GM12878 (cell line): ENCODE measurements around the gene HCFC2. TPM values are rescaled to one million over a fixed set of nuclear protein-coding genes. Genes with fewer than 3 reads are reported as not detected.
A peak's percentile ranks its signal among the peaks of the same experiment; 100 is the strongest.

Source experiments
- ATAC-seq: fragments of 200-7000 bp; cut with Tn5 transposase; 3 replicates; pipeline ENCODE4 v1.9.1; 2020; ENCODE audit warnings: mild to moderate bottlenecking, moderate library complexity
- BruUV-seq: library from RNA; stranded (reverse); fragments of 400-500 nt; replicated peaks from 2 replicates; lab custom pipeline; 2021; lab: Mats Ljungman, UMichigan
- CTCF ChIA-PET: fragments of 300-600 bp; sonication (Branson Sonifier 250); formaldehyde crosslinking; extraction: SDS; loops from one replicate; lab custom pipeline; 2021; ENCODE audit warnings: inconsistent platforms; lab: Yijun Ruan, JAX
- POLR2A ChIA-PET: fragments of 350-600 bp; formaldehyde crosslinking; extraction: SDS; loops from one replicate; lab custom pipeline; 2021; ENCODE audit warnings: inconsistent platforms; lab: Charles Lee
- RAD21 ChIA-PET: fragments of 300-600 bp; sonication (Branson Sonifier 250); formaldehyde crosslinking; loops from one replicate; lab custom pipeline; 2023; ENCODE audit warnings: antibody characterized with exemption; ENCODE audit not compliant: unreplicated experiment; lab: Charles Lee
- SMC1A ChIA-PET: fragments of 300-600 bp; sonication (Branson Sonifier 250); formaldehyde crosslinking; loops from one replicate; lab custom pipeline; 2023; ENCODE audit not compliant: unreplicated experiment, uncharacterized antibody; lab: Charles Lee
- DNase-seq: peaks from one replicate; pipeline ENCODE4 v3.0.0-alpha.2; 2011; ENCODE audit warnings: low read depth, low spot score
- FAIRE-seq: peaks from 3 replicates; lab custom pipeline; 2011; peaks lifted over from hg19 to GRCh38; lab: Jason Lieb, UNC
- H2AFZ ChIP-seq: 2 replicates; pipeline ENCODE4 v1.6.0; 2011; ENCODE audit warnings: low read depth, low read length, control low read depth; ENCODE audit not compliant: control insufficient read depth
- H3K27ac ChIP-seq: 2 replicates; pipeline ENCODE4 v1.5.1; 2011; ENCODE audit warnings: control low read depth; ENCODE audit not compliant: control insufficient read depth, insufficient read depth
- H3K27me3 ChIP-seq, 2 experiments: replicated peaks in 1 of 2; 2 replicates each; pipeline versions ENCODE4 v1.6.0 to v1.6.1; 2011; ENCODE audit warnings: low read length in 1 of 2; ENCODE audit not compliant: control insufficient read depth in 2 of 2, insufficient read depth in 2 of 2
- H3K36me3 ChIP-seq, 2 experiments: 2 replicates each; pipeline ENCODE4 v1.5.1; 2011; ENCODE audit warnings: low read length in 1 of 2; ENCODE audit not compliant: control insufficient read depth in 2 of 2, insufficient read depth in 2 of 2
- H3K4me1 ChIP-seq: 2 replicates; pipeline ENCODE4 v1.6.1; 2011; ENCODE audit warnings: mild to moderate bottlenecking, low read length, moderate library complexity, mixed read lengths; ENCODE audit not compliant: control insufficient read depth, insufficient read depth
- H3K4me2 ChIP-seq: 2 replicates; pipeline ENCODE4 v1.6.0; 2011; ENCODE audit warnings: control low read depth; ENCODE audit not compliant: control insufficient read depth, insufficient read depth
- H3K4me3 ChIP-seq: fragments of 200-600 bp; sonication (generic); 2 replicates; pipeline ENCODE4 v1.5.1; 2016
- H3K79me2 ChIP-seq: 2 replicates; pipeline ENCODE4 v1.6.0; 2011; ENCODE audit warnings: low read length; ENCODE audit not compliant: control insufficient read depth, insufficient read depth
- H3K9ac ChIP-seq: 2 replicates; pipeline ENCODE4 v1.8.0; 2011; ENCODE audit warnings: low read length, control low read depth, mixed read lengths; ENCODE audit not compliant: control insufficient read depth, insufficient read depth
- H3K9me3 ChIP-seq: replicated peaks from 3 replicates; pipeline ENCODE4 v1.5.1; 2011; ENCODE audit warnings: mild to moderate bottlenecking, low read length; ENCODE audit not compliant: control insufficient read depth, insufficient read depth
- H4K20me1 ChIP-seq: 2 replicates; pipeline ENCODE4 v1.6.0; 2011; ENCODE audit not compliant: control insufficient read depth, insufficient read depth
- NFIC ChIP-seq: IDR thresholded peaks from 2 replicates; pipeline ENCODE4 v1.6.1; 2012; ENCODE audit warnings: low read depth, mild to moderate bottlenecking, inconsistent platforms, low read length, moderate library complexity
- SPI1 ChIP-seq: IDR thresholded peaks from 2 replicates; pipeline ENCODE4 v1.6.1; 2011; ENCODE audit warnings: low read depth, mild to moderate bottlenecking, low read length, moderate library complexity, borderline replicate concordance; ENCODE audit not compliant: insufficient read depth
- SREBF2 ChIP-seq: IDR thresholded peaks from 2 replicates; pipeline ENCODE4 v1.6.1; 2012; ENCODE audit warnings: mild to moderate bottlenecking, low read length
- WGBS: methylation state at CpG from one replicate; pipeline ENCODE4 v1.1.6; 2016; ENCODE audit warnings: low lambda C conversion rate; ENCODE audit not compliant: insufficient replicate concordance, insufficient coverage; ENCODE audit errors: missing lambda C conversion rate; 5-methylcytosine and 5-hydroxymethylcytosine counted together
- in situ Hi-C: fragments of 300-500 bp; cut with MboI; formaldehyde crosslinking; loops from 9 replicates; pipeline ENCODE4 v1.14.3; 2018; ENCODE audit warnings: mixed read lengths
- intact Hi-C: fragments of 100-400 bp; cut with micrococcal nuclease; formaldehyde crosslinking; loops from one replicate; pipeline ENCODE4 v1.14.2; 2022; ENCODE audit not compliant: unreplicated experiment
- polyA plus RNA-seq, 11 experiments: library from polyadenylated mRNA; depleted of rRNA in 4 of 11; unstranded in 6 of 11; stranded (reverse) in 5 of 11; fragments of >200 nt; fragmentation: Nextera tagmentation in 4 of 11; fragmentation: Illumina TruSeq in 1 of 11; extraction: Ambion mirVana in 4 of 11; extraction: Trizol in 1 of 11; gene quantifications; 1 replicate in 1 of 11; 2 replicates in 10 of 11; pipeline versions ENCODE4 v1.2.1 to v1.2.3, GENCODE V29; 2011 to 2016; ENCODE audit warnings: inconsistent platforms in 2 of 11, missing spikeins in 2 of 11, low read depth in 1 of 11
- total RNA-seq, 4 experiments: library from RNA; depleted of rRNA in 3 of 4; stranded (reverse); fragments of >200 nt in 3 of 4; fragmentation: Illumina TruSeq in 1 of 4; extraction: Trizol in 1 of 4; gene quantifications; 2 replicates each; pipeline versions ENCODE4 v1.2.1 to v1.2.3, GENCODE V29; 2013 to 2021
- TF ChIP-seq, protein P1 (sequence below): IDR thresholded peaks from 2 replicates; pipeline ENCODE4 v1.6.1; 2011; ENCODE audit warnings: low read depth, mild to moderate bottlenecking, low read length, moderate library complexity, borderline replicate concordance; ENCODE audit errors: extremely low read depth

The HCFC2 gene
- total and polyA plus RNA-seq, 10 of the 15 experiments (the other 5 are each of a cell fraction or from before 2014, with no cell fraction given): 1.8 to 14.2 (median 9.3) TPM

GRCh38 chr12:104152685-104153241 lies 88.4 kb downstream of the HCFC2 start:
- SMC1A ChIA-PET: no interaction called here
- no peak overlapping the region for H2AFZ ChIP-seq
- no peak overlapping the region for H3K9ac ChIP-seq
- RAD21 ChIA-PET: no interaction called here
- no peak overlapping the region for H3K4me2 ChIP-seq
- H3K9me3 ChIP-seq: no peaks in the 10 kb centered on the region
- POLR2A ChIA-PET: no interaction called here
- H3K4me1 ChIP-seq: no peaks in the 10 kb centered on the region
- no peaks in the 10 kb centered on the region for H3K79me2 ChIP-seq
- H3K27me3 ChIP-seq: no peaks in the 10 kb centered on the region; a peak in 1 of 4 replicates
- in situ Hi-C loops (no loop called here), intact Hi-C loops (no loop called here)
- H3K4me3 ChIP-seq: no peak overlapping the region
- DNase-seq: no peak
- no peak for FAIRE-seq
- H3K27ac ChIP-seq: no peak overlapping the region
- ATAC-seq: no peak
- H4K20me1 ChIP-seq: no peaks in the 10 kb centered on the region
- no TSS peak for BruUV-seq
- CTCF ChIA-PET: no interaction called here
- TF ChIP-seq NFIC (no peak), SREBF2 (no peak)
- no peaks in the 10 kb centered on the region for H3K36me3 ChIP-seq

DNA sequence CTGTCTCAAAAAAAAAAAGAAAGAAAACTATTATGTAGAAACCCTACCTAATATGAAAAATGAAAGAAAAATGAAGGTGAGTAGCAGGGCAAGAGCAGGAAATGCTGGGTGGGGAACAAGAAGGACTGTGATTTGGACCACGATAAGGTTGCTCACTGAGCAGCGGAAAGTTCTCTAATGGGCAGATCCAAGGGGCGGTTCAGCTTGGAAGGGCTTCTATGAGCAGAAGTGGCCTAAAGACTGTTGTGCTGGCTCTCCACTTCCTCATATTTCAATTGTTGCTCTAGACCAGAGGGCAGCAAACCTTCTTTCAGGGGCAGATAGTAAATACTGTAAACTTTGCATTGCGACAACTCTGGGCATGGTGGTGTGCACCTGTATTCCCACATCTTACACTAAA lies 90.0 kb downstream of the HCFC2 start:
- Histone ChIP-seq H3K9ac (no peak overlapping the region), H4K20me1 (no peaks in the 10 kb centered on the region), H3K79me2 (no peaks in the 10 kb centered on the region), H3K27me3 (no peaks in the 10 kb centered on the region; a peak in 1 of 4 replicates), H3K4me3 (no peak overlapping the region), H3K4me1 (no peaks in the 10 kb centered on the region), H3K9me3 (no peaks in the 10 kb centered on the region), H3K4me2 (no peak overlapping the region), H2AFZ (no peak overlapping the region; the same call in 1 of the 2 replicates), H3K27ac (no peak overlapping the region), H3K36me3 (no peaks in the 10 kb centered on the region)
- FAIRE-seq: no peak
- TF ChIP-seq SPI1: peak; percentile 46; the same call in 1 of the 2 replicates
- TF ChIP-seq, protein P1, sequence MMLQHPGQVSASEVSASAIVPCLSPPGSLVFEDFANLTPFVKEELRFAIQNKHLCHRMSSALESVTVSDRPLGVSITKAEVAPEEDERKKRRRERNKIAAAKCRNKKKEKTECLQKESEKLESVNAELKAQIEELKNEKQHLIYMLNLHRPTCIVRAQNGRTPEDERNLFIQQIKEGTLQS: no peak
- 73% methylated on average over 4 of the region's 4 CpGs for WGBS
- ATAC-seq: no peak
- ChIA-PET SMC1A (interaction anchor here (0.9 kb wide), 1 partner anchor 13 kb away, joined by 3 read pairs; no protein-coding TSS in a partner anchor), RAD21 (no interaction called here), POLR2A (no interaction called here), CTCF (no interaction called here)
- intact Hi-C loops (no loop called here), in situ Hi-C loops (no loop called here)
- BruUV-seq: no TSS peak
- no peak for DNase-seq
